GM12873 (cell line): ENCODE measurements around the gene S100A3.

Source experiments
- CTCF ChIP-seq: IDR thresholded peaks from 2 replicates; pipeline ENCODE4 v1.5.1; 2012; ENCODE audit warnings: low read depth, mild to moderate bottlenecking, moderate library complexity, low read length, control low read depth; ENCODE audit not compliant: insufficient read depth; ENCODE audit errors: missing control alignments

S100A3 gene

GRCh38 chr1:153547560-153548551 is 1.2 kb downstream of the S100A3 start:
- TF ChIP-seq CTCF = no peak

DNA sequence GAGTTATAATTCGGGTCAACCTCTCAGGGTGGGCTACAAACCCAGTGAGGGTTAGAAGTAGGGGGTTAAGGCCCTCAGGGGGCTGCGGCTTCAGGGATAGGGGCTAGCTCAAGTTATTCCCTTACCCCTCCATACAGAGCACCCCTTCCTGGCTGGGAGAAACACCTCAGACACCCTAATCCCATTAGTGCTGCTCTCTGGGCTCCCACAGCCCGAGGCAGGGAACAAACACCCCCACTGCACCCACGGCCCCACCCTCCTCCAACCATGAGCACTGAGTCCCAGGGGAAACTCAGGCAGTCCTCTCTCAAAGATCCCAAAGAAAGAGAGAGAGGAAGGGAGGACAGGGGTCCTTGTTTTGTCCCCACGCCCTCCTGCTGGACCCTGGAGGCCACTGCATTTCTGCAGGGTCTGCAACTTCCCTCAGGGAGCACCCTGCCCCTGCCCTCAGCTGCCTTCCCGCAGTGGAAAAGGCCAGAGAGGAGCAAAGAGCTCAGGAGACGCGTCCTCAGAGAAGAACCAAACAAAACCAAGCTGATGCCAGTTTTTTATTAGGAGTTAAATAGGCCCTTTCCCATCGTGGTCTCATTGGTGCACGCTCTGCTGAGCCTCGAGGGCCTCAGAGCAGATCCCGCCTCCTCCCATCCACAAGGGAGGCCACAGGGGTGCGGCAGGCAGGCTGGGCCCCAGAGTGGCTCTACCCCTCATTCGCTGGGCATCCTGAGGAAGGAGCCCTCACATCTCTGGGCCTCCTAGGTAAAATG is 2.1 kb downstream of the S100A3 start:
- no peak for TF ChIP-seq CTCF

DNA sequence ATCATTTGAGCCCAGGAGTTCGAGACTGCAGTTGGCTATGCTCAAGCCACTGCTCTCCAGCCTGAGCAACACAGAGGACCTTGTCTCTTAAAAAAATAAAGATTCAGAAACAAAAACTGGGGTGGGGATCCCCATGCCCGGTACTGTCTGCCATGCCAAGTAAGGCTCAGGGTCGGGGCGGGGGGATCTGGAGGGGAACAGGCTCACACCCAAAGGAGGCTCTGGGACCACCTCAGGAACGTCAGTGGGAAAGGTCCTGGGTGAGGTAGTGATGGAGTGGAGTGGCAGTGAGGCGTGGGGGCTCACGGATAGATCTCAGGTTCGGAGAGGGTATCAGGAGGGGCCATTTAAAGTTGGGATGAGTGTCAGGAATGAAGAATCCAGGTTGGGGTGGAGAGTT is 2.7 kb downstream of the S100A3 start:
- TF ChIP-seq CTCF = no peak

- no peak for TF ChIP-seq CTCF
These were observed 3.7 kb downstream of the S100A3 start, which contains the start of gene S100A4 for GRCh38 chr1:153545067-153546055. Gene S100A4, minus strand, starts transcription at chr1:153545806. Its CDS starts 1,012 bp downstream, at chr1:153544794.

GRCh38 chr1:153544453-153545066 is 4.5 kb downstream of the S100A3 start:
- no peak for TF ChIP-seq CTCF

DNA sequence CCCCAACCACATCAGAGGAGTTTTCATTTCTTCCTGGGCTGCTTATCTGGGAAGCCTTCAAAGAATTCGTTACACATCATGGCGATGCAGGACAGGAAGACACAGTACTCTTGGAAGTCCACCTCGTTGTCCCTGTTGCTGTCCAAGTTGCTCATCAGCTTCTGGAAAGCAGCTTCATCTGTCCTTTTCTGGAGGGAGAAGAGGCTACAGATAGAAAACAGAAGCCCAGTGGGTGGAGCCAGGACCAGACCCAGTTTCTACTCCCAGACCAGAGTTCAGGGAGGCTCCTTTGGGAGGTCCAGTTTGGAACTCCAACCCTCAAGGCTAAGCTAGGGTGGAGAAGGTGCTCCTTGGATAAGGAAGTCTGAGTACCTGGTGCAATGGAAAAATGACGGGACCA is 5.3 kb downstream of the S100A3 start:
- no peak for TF ChIP-seq CTCF
